ENCODE measurements around the gene TRIO.

DNA sequence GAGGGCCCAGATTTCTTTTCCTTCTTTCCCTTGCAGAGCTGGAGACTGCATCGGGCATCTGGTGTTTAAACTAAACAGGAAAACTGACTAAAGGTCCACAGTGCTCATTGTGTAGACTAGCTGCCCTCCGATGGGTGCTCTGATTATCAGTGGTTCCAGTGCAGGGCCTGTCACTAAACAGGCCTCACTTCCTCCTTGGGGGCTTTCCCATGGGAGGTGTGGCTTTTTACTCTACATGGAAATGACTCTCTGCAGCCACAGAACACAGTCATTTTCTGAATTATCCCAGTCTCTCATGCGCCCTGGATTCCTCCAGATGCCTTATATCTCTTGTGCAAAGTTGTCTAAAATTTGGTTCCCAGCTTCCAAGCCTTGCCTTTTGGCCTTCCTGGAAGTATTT, 199.2 kb downstream of the TRIO start:
- TF ChIP-seq ZNF423 (CRISPR knock-in tag; IDR thresholded peaks at IDR 0.05) (no peak), ZNF317 (CRISPR knock-in tag; IDR thresholded peaks at IDR 0.05; ENCODE audit: borderline replicate concordance, low read depth) (no peak), ESRRA (CRISPR knock-in tag; IDR thresholded peaks at IDR 0.05; ENCODE audit: borderline replicate concordance) (no peak), ETV6 (CRISPR knock-in tag; IDR thresholded peaks at IDR 0.05) (no peak), ZNF121 (CRISPR knock-in tag; IDR thresholded peaks at IDR 0.05) (no peak), ELF4 (CRISPR knock-in tag; IDR thresholded peaks at IDR 0.05; ENCODE audit: low read depth) (no peak), ZNF416 (CRISPR knock-in tag; IDR thresholded peaks at IDR 0.05) (no peak), TCF7 (CRISPR knock-in tag; IDR thresholded peaks at IDR 0.05; ENCODE audit: low read depth) (no peak), EMX1 (CRISPR knock-in tag; IDR thresholded peaks at IDR 0.05) (no peak), TP53 (CRISPR knock-in tag; IDR thresholded peaks at IDR 0.05) (no peak)
- TF ChIP-seq, protein P1, sequence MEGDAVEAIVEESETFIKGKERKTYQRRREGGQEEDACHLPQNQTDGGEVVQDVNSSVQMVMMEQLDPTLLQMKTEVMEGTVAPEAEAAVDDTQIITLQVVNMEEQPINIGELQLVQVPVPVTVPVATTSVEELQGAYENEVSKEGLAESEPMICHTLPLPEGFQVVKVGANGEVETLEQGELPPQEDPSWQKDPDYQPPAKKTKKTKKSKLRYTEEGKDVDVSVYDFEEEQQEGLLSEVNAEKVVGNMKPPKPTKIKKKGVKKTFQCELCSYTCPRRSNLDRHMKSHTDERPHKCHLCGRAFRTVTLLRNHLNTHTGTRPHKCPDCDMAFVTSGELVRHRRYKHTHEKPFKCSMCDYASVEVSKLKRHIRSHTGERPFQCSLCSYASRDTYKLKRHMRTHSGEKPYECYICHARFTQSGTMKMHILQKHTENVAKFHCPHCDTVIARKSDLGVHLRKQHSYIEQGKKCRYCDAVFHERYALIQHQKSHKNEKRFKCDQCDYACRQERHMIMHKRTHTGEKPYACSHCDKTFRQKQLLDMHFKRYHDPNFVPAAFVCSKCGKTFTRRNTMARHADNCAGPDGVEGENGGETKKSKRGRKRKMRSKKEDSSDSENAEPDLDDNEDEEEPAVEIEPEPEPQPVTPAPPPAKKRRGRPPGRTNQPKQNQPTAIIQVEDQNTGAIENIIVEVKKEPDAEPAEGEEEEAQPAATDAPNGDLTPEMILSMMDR (IDR thresholded peaks at IDR 0.05) = no peak
- TF ChIP-seq, protein P2, sequence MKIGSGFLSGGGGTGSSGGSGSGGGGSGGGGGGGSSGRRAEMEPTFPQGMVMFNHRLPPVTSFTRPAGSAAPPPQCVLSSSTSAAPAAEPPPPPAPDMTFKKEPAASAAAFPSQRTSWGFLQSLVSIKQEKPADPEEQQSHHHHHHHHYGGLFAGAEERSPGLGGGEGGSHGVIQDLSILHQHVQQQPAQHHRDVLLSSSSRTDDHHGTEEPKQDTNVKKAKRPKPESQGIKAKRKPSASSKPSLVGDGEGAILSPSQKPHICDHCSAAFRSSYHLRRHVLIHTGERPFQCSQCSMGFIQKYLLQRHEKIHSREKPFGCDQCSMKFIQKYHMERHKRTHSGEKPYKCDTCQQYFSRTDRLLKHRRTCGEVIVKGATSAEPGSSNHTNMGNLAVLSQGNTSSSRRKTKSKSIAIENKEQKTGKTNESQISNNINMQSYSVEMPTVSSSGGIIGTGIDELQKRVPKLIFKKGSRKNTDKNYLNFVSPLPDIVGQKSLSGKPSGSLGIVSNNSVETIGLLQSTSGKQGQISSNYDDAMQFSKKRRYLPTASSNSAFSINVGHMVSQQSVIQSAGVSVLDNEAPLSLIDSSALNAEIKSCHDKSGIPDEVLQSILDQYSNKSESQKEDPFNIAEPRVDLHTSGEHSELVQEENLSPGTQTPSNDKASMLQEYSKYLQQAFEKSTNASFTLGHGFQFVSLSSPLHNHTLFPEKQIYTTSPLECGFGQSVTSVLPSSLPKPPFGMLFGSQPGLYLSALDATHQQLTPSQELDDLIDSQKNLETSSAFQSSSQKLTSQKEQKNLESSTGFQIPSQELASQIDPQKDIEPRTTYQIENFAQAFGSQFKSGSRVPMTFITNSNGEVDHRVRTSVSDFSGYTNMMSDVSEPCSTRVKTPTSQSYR (CRISPR knock-in tag; IDR thresholded peaks at IDR 0.05) = no peak
- TF ChIP-seq, protein P3, sequence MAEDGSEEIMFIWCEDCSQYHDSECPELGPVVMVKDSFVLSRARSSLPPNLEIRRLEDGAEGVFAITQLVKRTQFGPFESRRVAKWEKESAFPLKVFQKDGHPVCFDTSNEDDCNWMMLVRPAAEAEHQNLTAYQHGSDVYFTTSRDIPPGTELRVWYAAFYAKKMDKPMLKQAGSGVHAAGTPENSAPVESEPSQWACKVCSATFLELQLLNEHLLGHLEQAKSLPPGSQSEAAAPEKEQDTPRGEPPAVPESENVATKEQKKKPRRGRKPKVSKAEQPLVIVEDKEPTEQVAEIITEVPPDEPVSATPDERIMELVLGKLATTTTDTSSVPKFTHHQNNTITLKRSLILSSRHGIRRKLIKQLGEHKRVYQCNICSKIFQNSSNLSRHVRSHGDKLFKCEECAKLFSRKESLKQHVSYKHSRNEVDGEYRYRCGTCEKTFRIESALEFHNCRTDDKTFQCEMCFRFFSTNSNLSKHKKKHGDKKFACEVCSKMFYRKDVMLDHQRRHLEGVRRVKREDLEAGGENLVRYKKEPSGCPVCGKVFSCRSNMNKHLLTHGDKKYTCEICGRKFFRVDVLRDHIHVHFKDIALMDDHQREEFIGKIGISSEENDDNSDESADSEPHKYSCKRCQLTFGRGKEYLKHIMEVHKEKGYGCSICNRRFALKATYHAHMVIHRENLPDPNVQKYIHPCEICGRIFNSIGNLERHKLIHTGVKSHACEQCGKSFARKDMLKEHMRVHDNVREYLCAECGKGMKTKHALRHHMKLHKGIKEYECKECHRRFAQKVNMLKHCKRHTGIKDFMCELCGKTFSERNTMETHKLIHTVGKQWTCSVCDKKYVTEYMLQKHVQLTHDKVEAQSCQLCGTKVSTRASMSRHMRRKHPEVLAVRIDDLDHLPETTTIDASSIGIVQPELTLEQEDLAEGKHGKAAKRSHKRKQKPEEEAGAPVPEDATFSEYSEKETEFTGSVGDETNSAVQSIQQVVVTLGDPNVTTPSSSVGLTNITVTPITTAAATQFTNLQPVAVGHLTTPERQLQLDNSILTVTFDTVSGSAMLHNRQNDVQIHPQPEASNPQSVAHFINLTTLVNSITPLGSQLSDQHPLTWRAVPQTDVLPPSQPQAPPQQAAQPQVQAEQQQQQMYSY (CRISPR knock-in tag; IDR thresholded peaks at IDR 0.05) = no peak
- TF ChIP-seq, protein P4, sequence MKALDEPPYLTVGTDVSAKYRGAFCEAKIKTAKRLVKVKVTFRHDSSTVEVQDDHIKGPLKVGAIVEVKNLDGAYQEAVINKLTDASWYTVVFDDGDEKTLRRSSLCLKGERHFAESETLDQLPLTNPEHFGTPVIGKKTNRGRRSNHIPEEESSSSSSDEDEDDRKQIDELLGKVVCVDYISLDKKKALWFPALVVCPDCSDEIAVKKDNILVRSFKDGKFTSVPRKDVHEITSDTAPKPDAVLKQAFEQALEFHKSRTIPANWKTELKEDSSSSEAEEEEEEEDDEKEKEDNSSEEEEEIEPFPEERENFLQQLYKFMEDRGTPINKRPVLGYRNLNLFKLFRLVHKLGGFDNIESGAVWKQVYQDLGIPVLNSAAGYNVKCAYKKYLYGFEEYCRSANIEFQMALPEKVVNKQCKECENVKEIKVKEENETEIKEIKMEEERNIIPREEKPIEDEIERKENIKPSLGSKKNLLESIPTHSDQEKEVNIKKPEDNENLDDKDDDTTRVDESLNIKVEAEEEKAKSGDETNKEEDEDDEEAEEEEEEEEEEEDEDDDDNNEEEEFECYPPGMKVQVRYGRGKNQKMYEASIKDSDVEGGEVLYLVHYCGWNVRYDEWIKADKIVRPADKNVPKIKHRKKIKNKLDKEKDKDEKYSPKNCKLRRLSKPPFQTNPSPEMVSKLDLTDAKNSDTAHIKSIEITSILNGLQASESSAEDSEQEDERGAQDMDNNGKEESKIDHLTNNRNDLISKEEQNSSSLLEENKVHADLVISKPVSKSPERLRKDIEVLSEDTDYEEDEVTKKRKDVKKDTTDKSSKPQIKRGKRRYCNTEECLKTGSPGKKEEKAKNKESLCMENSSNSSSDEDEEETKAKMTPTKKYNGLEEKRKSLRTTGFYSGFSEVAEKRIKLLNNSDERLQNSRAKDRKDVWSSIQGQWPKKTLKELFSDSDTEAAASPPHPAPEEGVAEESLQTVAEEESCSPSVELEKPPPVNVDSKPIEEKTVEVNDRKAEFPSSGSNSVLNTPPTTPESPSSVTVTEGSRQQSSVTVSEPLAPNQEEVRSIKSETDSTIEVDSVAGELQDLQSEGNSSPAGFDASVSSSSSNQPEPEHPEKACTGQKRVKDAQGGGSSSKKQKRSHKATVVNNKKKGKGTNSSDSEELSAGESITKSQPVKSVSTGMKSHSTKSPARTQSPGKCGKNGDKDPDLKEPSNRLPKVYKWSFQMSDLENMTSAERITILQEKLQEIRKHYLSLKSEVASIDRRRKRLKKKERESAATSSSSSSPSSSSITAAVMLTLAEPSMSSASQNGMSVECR (CRISPR knock-in tag; IDR thresholded peaks at IDR 0.05; ENCODE audit: borderline replicate concordance) = no peak
